C1 segment of cervical spinal cord (tissue), 14 donors: Measurements from ENCODE around the gene MPRIP.
A peak's percentile ranks its signal among the peaks of the same experiment; 100 is the strongest.

Experiments used
- DNase-seq, 14 donors: peaks; one replicate each; lab custom pipeline; 2025; lab: John Stamatoyannopoulos, UW

Gene MPRIP

GRCh38 chr17:17164156-17164555, 121.9 kb downstream of the MPRIP start:
- no peak for DNase-seq

GRCh38 chr17:17164676-17165075, 122.4 kb downstream of the MPRIP start:
- no peak for DNase-seq

- DNase-seq = no peak
Measured at GRCh38 chr17:17165666-17166308, 123.5 kb downstream of the MPRIP start.

- no peak for DNase-seq
Measured at GRCh38 chr17:17166446-17166845, 124.2 kb downstream of the MPRIP start.

- no peak for DNase-seq
Measured at GRCh38 chr17:17167356-17167755, 125.1 kb downstream of the MPRIP start.

- no peak for DNase-seq
Measured at GRCh38 chr17:17167986-17168385, 125.7 kb downstream of the MPRIP start.

- DNase-seq = no peak
Measured at GRCh38 chr17:17168401-17168800, 126.1 kb downstream of the MPRIP start.

GRCh38 chr17:17169396-17169795, 127.1 kb downstream of the MPRIP start:
- DNase-seq = no peak

GRCh38 chr17:17170346-17170985, 128.2 kb downstream of the MPRIP start:
- DNase-seq = no peak

- DNase-seq = no peak
Measured at GRCh38 chr17:17171186-17171585, 128.9 kb downstream of the MPRIP start.

- peak in 1 of 14 donors; percentile 18 for DNase-seq
Measured at GRCh38 chr17:17172001-17172939, 130.0 kb downstream of the MPRIP start.

GRCh38 chr17:17172990-17173389, 130.7 kb downstream of the MPRIP start:
- DNase-seq = no peak

- DNase-seq = no peak
Measured at GRCh38 chr17:17173921-17174320, 131.7 kb downstream of the MPRIP start.

- no peak for DNase-seq
Measured at GRCh38 chr17:17175340-17175739, 133.1 kb downstream of the MPRIP start.

- DNase-seq = no peak
Measured at GRCh38 chr17:17175917-17176316, 133.7 kb downstream of the MPRIP start.

- DNase-seq = no peak
Measured at GRCh38 chr17:17176341-17176740, 134.1 kb downstream of the MPRIP start.

GRCh38 chr17:17177176-17177575, 134.9 kb downstream of the MPRIP start:
- no peak for DNase-seq

- DNase-seq = no peak
Measured at GRCh38 chr17:17179371-17179827, 137.1 kb downstream of the MPRIP start.

GRCh38 chr17:17180141-17180603, 137.9 kb downstream of the MPRIP start:
- DNase-seq = peak in 2 of 14 donors; percentile 14 to 86

- no peak for DNase-seq
Measured at GRCh38 chr17:17180741-17181525, 138.7 kb downstream of the MPRIP start.
